Retinal pigment epithelial cell (primary cell): ENCODE results near the gene TRIM17.
"Not testable (repeated sequence)": the region's sequence is repeated elsewhere in the genome, so short reads cannot be mapped to it uniquely, and the experiment has no call there.

ENCODE experiments used
- DNase-seq: peaks from one replicate; pipeline ENCODE4 v3.0.0-alpha.2; 2010; ENCODE audit warnings: low read depth
- H3K4me3 ChIP-seq: 2 replicates; pipeline ENCODE4 v1.5.1; 2011; ENCODE audit warnings: mild to moderate bottlenecking, low read length, control low read depth, moderate library complexity
- TF ChIP-seq, protein P1 (sequence below): conservative IDR thresholded peaks from 2 replicates; pipeline ENCODE4 v1.5.1; 2011; ENCODE audit warnings: low read depth, low read length, control low read depth, inconsistent platforms

The TRIM17 gene

DNA sequence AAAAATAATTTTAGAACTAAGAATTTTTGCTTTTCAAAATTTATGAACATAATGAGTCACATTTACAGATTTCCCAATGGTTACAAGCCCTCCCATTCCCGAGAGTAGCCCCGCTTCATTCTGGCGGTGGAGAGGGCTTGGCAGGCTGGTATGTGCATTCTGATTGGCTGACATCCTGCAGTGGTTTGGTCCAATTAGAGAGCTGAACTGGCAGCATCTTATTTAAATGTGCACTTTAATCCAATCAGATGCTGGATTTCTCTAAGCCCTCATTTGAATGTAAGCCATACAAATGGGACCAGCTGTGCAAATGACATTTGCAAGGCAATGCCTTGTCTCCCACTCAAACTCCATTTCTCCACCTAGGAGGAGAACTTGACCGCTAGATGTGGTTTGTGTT, 18.0 kb upstream of the TRIM17 start:
- DNase-seq = no peak
- TF ChIP-seq, protein P1, sequence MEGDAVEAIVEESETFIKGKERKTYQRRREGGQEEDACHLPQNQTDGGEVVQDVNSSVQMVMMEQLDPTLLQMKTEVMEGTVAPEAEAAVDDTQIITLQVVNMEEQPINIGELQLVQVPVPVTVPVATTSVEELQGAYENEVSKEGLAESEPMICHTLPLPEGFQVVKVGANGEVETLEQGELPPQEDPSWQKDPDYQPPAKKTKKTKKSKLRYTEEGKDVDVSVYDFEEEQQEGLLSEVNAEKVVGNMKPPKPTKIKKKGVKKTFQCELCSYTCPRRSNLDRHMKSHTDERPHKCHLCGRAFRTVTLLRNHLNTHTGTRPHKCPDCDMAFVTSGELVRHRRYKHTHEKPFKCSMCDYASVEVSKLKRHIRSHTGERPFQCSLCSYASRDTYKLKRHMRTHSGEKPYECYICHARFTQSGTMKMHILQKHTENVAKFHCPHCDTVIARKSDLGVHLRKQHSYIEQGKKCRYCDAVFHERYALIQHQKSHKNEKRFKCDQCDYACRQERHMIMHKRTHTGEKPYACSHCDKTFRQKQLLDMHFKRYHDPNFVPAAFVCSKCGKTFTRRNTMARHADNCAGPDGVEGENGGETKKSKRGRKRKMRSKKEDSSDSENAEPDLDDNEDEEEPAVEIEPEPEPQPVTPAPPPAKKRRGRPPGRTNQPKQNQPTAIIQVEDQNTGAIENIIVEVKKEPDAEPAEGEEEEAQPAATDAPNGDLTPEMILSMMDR = no peak
- H3K4me3 ChIP-seq = no peak overlapping the region

DNA sequence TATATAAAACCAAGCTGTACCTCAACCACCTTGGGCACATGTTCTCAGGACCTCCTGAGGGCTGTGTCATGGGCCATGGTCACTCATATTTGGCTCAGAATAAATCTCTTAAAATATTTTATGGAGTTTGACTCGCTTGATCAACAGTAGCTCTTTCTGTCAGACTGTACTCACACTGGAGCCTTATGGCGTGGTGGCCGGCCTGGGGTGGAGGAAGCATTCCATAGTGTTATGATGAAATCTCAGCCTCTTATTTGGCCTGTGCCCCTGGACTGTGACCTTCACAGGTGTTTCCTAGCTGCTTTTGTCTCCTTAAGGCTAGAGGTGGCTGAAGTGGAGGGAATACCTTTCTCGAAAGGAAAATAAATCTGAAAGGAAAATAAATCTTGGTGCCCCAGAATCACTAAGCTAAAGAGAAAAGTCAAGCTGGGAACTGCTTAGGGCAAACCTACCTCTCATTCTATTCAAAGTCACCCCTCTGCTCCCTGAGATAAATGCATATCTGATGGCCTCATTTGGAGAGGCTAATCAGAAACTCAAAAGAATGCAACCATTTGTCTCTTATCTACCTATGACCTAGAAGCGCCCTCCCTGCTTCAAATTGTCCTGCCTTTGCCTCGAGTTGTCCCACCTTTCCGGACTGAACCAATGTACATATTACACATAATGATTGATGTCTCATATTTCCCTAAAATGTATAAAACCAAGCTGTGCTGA, 16.8 kb upstream of the TRIM17 start:
- H3K4me3 ChIP-seq, DNase-seq: not testable (repeated sequence)

DNA sequence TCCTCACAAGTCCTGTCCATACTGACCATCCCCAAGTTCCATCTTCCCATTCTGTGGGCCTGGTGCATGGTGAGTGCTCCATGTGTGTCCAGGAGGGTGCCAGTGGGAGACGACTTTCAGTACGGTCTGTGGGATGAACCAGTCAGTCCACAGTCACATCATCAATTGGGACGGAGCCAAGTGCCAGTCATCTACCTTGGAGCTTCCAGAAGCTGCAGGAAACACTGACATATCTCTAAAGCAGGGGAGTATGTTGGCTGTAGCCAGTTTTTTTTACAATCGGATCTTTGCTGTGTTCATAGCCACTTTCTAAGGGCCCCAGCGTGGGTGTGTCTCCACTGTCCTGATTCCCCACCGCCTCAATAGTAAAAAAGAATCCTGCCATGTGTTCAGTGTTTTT, 13.6 kb upstream of the TRIM17 start:
- no peak for DNase-seq
- no peak overlapping the region for H3K4me3 ChIP-seq
- TF ChIP-seq, protein P1 = no peak

DNA sequence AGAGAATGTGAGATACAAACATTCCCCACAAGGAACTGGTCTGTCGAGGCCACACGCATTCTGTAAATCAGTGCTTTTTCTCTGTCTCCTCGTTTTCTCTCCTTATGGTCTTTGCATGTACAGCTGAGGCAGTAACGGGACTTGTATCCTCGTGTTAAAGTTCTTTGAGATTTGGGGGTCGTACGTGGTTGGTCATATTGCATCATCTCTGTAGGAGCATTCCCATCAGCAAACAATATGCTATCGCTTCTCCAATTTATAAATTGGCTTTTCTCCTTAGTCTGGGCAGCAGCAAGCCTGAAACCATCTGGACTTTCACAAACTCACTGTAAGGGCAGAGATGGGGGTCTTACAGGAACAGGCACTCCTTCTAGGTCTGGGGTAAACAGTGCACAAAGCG, 13.0 kb upstream of the TRIM17 start:
- TF ChIP-seq, protein P1 = no peak
- no peak for DNase-seq

DNA sequence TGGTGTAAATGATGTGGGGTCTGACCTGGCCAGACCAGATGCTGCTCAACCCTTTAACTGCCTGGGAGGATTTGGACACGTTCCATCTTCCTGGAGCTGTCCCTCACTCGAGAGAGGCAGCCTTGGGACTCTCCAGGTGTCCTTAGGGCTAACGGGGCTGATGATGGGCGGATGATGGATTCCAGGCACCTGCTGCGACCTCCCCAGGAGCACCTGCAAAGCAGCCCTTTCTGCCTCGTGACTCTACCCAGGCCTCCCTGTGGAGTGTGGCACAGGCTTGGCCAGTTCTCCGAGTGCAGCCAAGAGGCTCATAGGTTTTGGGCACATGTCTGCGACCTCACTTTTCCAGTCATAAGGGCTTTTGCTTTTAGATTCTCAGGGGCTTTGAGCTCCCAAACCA, 12.3 kb upstream of the TRIM17 start:
- DNase-seq = no peak
- TF ChIP-seq, protein P1 = no peak
- no peak overlapping the region for H3K4me3 ChIP-seq

More for the DNA sequence above, 13.0 kb upstream of the TRIM17 start:
- no peak overlapping the region for H3K4me3 ChIP-seq

DNA sequence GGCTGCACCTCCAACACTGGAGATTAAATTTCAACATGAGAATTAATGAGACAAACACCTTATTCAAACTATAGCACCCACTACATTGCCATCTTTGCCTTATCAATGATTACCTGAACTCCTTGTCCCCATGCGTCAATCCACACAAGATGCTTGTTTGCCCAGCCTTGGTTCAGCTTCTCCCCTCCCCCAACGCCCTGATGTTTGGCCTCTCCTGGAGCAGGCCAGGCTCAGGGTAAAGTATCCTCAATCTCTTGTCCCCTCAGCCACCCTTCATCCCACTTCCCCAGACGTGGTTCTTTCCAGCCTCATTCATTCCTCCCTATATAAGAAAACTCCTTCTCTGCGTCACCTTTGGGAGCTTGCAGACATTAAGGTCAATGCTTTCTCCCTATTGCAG, 11.8 kb upstream of the TRIM17 start:
- DNase-seq = no peak
- H3K4me3 ChIP-seq = no peak overlapping the region
- TF ChIP-seq, protein P1 = no peak

DNA sequence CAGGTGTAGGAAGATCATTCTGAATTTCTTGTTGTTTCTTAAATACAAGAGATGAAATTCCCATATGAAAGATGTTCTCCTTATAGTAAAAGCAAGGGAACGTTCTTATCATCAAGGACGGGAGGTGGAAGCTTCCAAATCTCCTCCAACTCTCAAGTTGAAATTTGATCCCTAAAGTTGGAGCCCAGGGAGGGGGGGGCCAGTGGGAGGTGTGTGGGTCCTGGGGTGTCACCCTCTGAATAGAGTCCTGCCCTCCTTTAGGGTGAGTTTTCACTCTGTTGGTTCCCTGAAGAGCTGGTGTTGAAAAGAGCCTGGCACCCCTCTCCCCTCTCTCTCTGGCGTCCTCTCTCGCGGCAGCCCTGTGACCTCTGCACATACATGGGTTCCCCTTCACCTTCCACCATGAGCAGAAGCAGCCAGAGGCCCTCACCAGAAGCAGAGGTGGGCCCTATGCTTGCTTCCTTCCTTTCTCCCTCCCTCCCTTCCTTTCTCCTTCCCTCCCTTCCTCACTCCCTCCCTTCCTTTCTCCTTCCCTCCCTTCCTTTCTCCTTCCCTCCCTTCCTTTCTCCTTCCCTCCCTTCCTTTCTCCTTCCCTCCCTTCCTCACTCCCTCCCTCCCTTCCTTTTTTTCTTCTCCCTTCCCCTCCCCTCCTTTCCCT, 10.0 kb upstream of the TRIM17 start:
- no peak for DNase-seq
- TF ChIP-seq, protein P1 = no peak
- H3K4me3 ChIP-seq = no peak overlapping the region
